CD4-positive, alpha-beta T cell treated with Interleukin-17A for 1 hour (primary cell): ENCODE results near the gene LRRC31.
A peak's percentile ranks its signal among the peaks of the same experiment; 100 is the strongest.

Experiments used
- DNase-seq: peaks from one replicate; pipeline ENCODE4 v3.0.0-alpha.2; 2020

Gene LRRC31

DNA sequence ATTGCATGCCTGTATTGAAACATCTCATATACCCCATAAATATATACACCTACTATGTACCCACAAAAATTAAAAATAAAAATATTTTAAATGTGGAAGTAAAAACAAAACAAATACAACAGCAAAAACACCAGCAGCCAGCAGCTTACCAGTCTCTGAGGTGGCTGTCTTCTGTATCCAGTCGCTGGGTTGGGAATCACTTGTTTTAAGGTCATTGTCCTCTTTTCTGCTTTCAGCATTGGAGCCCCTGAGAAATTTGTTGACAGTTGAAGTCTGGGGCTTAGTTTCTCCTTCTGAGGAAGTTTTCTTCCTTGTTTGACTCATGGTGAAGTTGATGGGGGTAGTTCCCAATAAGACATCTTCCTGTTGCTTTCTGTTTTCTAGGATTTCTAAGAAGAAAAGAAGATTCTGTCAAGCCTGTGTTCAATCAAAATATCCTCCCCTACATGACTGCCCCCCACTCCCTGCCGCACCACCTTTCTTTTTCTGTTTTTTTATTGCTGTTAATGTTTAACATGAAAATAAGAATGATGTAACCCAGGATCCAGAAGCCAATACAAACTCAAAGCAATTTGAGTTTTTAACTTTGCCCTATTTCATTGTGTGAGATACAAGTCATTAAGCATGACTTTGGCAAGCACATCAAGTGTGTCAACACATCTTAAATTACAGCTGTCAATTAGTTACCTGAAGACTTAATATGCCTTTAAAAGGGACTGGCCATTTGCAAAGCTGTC is at the start of gene LRRC31:
Gene LRRC31 (minus strand): TSS at position 452 of the 737 bp plus-strand sequence. CDS start 128 bp downstream, at position 324.
- no peak for DNase-seq

GRCh38 chr3:169914321-169914720 is 44.6 kb upstream of the LRRC31 start:
- DNase-seq, result no peak

DNA sequence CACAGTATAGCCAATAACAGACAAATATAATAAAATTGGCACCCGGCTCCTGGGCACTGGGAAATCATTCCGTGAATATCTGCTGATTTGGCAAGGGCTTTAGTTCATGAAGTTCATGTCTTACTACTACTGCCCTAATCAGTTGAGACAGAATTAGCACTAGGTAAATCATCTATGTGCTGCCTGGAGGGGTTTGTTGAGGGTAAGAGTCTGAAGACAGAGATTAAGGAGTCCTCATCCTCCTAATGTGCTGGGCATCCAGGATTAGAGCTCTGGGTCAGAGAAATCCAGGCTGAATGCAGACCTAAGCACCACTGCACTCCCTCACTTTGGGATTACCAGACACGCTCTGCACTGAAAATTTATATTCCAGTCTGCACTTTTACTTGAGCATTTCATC is 43.6 kb upstream of the LRRC31 start:
- DNase-seq, result no peak

DNA sequence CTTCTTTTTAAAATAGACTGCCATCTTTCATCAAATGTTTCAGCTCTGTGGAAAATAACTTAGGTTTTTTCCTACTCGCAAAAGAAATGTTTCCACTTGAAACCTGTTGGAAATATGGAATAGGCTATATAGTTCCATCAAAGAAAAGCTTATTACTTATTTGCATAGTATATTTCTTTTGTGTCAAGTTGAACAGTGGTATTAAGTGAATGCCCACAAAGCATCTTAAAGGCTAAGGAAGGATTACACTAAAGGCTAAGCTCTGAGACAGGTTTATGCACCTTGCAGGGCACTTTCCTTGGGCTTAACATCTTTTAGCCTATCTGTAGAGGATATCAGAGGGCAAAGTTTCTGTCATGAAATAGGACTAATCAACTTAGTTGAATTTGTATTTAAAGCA is 41.5 kb upstream of the LRRC31 start, which contains the start of gene SAMD7:
Gene SAMD7 (plus strand): TSS at position 301 of the 400 bp plus-strand sequence. CDS start 7,927 bp downstream, outside the sequence.
- DNase-seq, result no peak

- DNase-seq, result no peak
These were observed 38.2 kb upstream of the LRRC31 start for GRCh38 chr3:169907944-169908343.

DNA sequence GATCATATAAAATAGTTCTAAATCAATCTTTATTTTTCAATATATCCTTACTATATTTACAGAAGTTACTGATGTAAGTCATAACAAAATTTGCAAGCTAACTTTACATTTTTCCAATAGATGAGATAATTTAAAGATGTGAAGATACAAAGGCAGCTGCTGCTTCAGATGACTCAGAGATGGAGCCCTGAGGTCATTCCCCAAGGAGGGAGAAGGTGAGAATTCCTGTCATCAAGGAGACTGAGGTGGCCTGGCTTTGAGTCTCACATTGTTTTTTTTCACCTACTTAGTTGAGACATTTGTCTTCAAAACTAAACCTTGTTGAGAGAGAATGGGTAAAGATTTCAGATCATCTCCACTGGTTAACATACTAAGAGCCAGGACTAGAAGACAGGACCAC is 37.7 kb upstream of the LRRC31 start:
- DNase-seq, result no peak

GRCh38 chr3:169905404-169905803 is 35.7 kb upstream of the LRRC31 start:
- DNase-seq, result no peak

DNA sequence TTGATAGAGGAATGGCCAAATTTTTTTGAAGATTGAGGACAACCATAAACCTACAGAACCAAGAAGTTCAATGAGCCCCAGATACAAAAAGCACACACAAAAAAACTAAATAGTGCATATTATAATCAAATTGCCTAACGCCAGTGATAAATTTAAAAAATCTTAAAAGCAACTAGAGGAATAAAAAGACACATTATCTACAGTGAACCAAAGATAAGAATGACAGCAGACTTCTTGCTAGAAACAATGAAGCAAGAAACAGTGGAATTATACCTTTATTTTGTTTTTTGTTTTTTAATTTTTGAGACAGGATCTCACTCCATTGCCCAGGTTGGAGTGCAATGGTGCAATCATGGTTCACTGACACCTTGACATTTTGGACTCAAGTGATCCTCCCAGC is 31.7 kb upstream of the LRRC31 start:
- DNase-seq, result no peak

DNA sequence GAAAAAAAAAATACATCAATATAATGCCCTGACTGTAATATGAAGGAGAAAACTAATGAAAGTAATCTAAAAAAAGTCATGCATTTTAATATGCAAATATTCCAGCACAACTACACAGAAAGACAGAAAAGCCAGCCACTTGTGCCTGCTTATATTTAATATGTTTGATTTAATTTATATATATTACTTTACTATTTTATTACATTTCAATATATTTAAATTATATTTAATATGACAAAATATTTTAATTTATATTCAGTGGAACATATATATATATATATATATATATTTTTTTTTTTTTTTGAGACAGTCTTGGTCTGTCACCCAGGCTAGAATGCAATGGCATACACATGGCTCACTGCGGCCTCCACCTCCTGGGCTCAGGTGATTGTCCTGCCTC is 27.5 kb upstream of the LRRC31 start:
- no peak for DNase-seq

DNA sequence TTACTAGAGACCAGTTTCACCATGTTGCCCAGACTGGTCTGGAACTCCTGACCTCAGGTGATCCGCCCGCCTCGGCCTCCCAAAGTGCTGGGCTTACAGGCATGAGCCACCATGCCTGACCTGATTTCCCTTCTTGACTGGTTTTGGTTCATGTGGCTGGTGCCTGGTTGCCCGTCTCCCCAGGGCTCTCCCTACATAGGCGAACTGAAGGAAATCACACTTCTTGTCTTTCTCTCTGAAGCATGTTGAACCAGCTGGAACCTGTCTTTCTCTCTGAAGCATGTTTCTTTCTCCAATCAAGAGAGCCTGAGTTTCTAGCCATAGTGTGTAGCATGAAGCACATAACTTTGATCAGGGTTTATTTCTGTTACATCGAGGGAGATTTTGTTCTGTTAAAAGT is 25.3 kb upstream of the LRRC31 start:
- DNase-seq, result no peak

- no peak for DNase-seq
These were observed 24.4 kb upstream of the LRRC31 start for GRCh38 chr3:169894110-169894509.

- no peak for DNase-seq
These were observed 22.2 kb upstream of the LRRC31 start for GRCh38 chr3:169891886-169892285.

- no peak for DNase-seq
These were observed 16.9 kb upstream of the LRRC31 start for GRCh38 chr3:169886671-169887070.

- no peak for DNase-seq
These were observed 11.0 kb upstream of the LRRC31 start for GRCh38 chr3:169880576-169881250.

- DNase-seq, result no peak
These were observed 10.3 kb upstream of the LRRC31 start for GRCh38 chr3:169879845-169880575.

- DNase-seq, result no peak
These were observed 9.3 kb upstream of the LRRC31 start for GRCh38 chr3:169879013-169879557.

DNA sequence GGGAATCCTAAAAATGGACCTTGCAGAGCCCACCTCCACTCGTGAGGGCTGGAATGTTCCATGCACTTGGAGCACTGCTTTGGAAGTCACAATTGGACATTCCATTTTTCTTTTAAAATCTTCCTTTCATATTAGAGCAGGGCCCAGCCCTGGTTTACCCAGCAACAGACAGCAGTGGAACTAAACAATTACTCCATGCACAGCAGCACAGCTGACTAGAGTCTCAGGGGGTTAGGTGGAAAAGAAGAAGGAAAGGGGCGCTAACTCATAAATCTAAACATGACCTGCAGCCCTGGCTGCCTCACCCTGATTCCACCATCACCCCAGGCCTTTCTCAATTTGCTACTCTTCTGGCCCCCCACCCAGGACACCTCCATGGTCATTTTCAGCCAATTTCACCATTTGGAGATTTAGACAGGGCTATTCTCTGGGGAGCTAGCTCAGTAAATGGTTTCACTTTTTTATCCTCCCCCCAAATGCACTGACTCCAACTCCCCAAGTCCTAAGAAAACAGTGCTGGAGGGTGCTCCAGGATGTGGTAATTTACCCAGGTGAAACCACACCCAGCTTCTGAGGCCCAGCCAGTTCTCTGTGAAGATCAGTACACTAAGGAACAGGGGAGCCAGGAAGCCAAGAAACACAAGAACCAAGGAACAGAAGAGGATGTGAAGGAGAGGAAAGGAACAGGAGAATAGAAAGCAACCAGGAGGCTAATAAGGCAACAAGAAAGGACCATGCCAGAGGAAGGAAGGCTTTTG is 1.6 kb upstream of the LRRC31 start:
- peak; percentile 14 for DNase-seq

- DNase-seq, result no peak
These were observed 1.4 kb downstream of the LRRC31 start for GRCh38 chr3:169868369-169868768.

DNA sequence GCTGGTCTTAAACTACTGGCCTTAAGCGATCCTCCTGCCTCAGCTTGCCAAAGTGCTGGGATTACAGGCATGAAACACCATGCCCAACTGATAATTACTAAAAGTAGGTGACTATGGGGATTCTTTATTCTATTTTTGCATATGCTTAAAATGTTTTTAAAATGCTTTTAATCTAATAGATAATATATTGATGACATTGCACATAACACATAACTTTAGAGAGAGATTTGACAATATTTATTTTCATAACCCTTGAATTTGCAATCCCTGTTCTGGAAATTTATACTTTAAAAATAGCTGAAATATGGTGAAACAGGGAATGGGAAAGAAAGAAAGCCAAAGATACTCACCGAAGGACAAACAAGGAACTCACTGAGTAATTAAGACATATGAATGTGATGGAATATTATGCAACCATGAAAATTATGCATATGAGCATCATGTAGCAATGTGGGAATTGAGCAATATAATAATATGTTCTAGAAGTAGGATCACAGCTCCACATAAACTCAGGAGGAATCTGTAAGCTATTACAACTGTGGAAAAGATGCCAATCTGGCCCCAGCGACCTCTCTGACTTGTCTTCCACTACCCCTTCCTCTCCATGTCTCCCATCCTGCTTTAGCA is 2.0 kb downstream of the LRRC31 start:
- no peak for DNase-seq

DNA sequence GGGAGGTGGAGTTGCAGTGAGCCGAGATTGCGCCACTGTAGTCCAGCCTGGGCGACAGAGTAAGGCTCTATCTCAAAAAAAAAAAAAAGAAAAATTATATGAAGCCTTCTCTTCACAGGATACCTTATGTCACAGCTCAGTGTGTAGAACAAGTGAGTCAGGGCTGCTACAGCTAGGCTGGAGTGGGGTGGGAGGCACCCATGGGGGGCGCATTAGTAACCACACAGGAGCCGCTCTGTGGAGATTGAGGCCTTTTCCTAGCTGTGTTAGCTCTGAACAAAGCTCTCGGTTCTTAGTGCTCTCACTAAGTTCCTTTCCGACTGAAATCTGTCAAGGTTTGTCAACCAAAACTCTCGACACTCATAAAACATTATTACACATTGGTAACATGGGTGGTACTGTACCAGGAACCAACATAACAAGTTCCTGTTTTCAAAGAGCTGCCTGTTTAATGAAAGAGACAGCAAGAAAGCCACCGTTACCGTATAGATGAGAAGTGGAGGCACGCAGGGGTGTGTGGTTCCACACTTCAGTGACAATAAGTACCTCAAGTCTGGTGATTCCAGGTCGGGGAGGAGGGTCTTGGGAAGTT is 4.5 kb downstream of the LRRC31 start:
- DNase-seq, result peak; percentile 4

- DNase-seq, result no peak
These were observed 5.5 kb downstream of the LRRC31 start for GRCh38 chr3:169864270-169864669.

GRCh38 chr3:169863458-169863899 is 6.3 kb downstream of the LRRC31 start:
- peak; percentile 79 for DNase-seq
